ENCODE measurements around the gene LCN12. TPM values are rescaled to one million over a fixed set of nuclear protein-coding genes. Genes with fewer than 3 reads are reported as not detected.
A peak's percentile ranks its signal among the peaks of the same experiment; 100 is the strongest.

The LCN12 gene
- total RNA-seq, 1 donor from 2014 or later: 16.2 TPM

GRCh38 chr9:136943291-136944211, 8.5 kb upstream of the LCN12 start:
- Mint-ChIP-seq H3K27me3 (no peaks in the 10 kb centered on the region), H3K36me3 (ENCODE audit: insufficient read depth) (peaks cover under 1% of the 10 kb centered on the region), H3K4me3 (ENCODE audit: low read depth) (peak overlapping the region; percentile 72), H3K9me3 (ENCODE audit: low read depth) (no peaks in the 10 kb centered on the region), H3K4me1 (ENCODE audit: low read depth) (peaks cover 2% of the 10 kb centered on the region), H3K27ac (no peak overlapping the region)
- no peak for DNase-seq (ENCODE audit: low spot score, unreplicated experiment)
- no peak for TF ChIP-seq CTCF (IDR thresholded peaks at IDR 0.05; ENCODE audit: unreplicated experiment)

- Mint-ChIP-seq H3K9me3 (ENCODE audit: low read depth) (no peaks in the 10 kb centered on the region), H3K27ac (no peak overlapping the region), H3K4me1 (ENCODE audit: low read depth) (peaks cover 2% of the 10 kb centered on the region), H3K4me3 (ENCODE audit: low read depth) (peak overlapping the region; percentile 72), H3K36me3 (ENCODE audit: insufficient read depth) (no peaks in the 10 kb centered on the region), H3K27me3 (no peaks in the 10 kb centered on the region)
- no peak for TF ChIP-seq CTCF (IDR thresholded peaks at IDR 0.05; ENCODE audit: unreplicated experiment)
- peak; percentile 39 for DNase-seq (ENCODE audit: low spot score, unreplicated experiment)
Observed at GRCh38 chr9:136944212-136944518, 7.9 kb upstream of the LCN12 start.

GRCh38 chr9:136944519-136945332, 7.3 kb upstream of the LCN12 start, which contains the start of the genes C8G and FBXW5:
Gene C8G (plus strand): TSS chr9:136945243. CDS start chr9:136945321, 78 bp downstream.
Gene FBXW5 (minus strand): TSS chr9:136944738. CDS start chr9:136944083, 655 bp downstream.
- peak; percentile 94 for DNase-seq (ENCODE audit: low spot score, unreplicated experiment)
- Mint-ChIP-seq H3K27me3 (no peaks in the 10 kb centered on the region), H3K4me1 (ENCODE audit: low read depth) (peaks cover 2% of the 10 kb centered on the region), H3K36me3 (ENCODE audit: insufficient read depth) (no peaks in the 10 kb centered on the region), H3K4me3 (ENCODE audit: low read depth) (peak within 1 kb of the TSS; percentile 72), H3K9me3 (ENCODE audit: low read depth) (no peaks in the 10 kb centered on the region), H3K27ac (peak within 1 kb of the TSS; percentile 56)
- TF ChIP-seq CTCF (IDR thresholded peaks at IDR 0.05; ENCODE audit: unreplicated experiment): peak; percentile 99

GRCh38 chr9:136945333-136946227, 6.5 kb upstream of the LCN12 start:
- TF ChIP-seq CTCF (IDR thresholded peaks at IDR 0.05; ENCODE audit: unreplicated experiment): no peak
- H3K36me3 Mint-ChIP-seq (ENCODE audit: insufficient read depth): no peaks in the 10 kb centered on the region
- H3K4me3 Mint-ChIP-seq (ENCODE audit: low read depth): no peak overlapping the region

More at GRCh38 chr9:136945333-136946227, 6.5 kb upstream of the LCN12 start:
- no peaks in the 10 kb centered on the region for H3K9me3 Mint-ChIP-seq (ENCODE audit: low read depth)
- no peaks in the 10 kb centered on the region for H3K27me3 Mint-ChIP-seq
- no peak for DNase-seq (ENCODE audit: low spot score, unreplicated experiment)
- peaks cover 2% of the 10 kb centered on the region for H3K4me1 Mint-ChIP-seq (ENCODE audit: low read depth)
- no peak overlapping the region for H3K27ac Mint-ChIP-seq

Measured in progenitor cell of endocrine pancreas (in vitro differentiated cells).